ENCODE measurements around the gene MED26. TPM values are rescaled to one million over a fixed set of nuclear protein-coding genes. Genes with fewer than 3 reads are reported as not detected.

The MED26 gene
- total RNA-seq, 1 donor from 2014 or later, result 3.5 TPM

DNA sequence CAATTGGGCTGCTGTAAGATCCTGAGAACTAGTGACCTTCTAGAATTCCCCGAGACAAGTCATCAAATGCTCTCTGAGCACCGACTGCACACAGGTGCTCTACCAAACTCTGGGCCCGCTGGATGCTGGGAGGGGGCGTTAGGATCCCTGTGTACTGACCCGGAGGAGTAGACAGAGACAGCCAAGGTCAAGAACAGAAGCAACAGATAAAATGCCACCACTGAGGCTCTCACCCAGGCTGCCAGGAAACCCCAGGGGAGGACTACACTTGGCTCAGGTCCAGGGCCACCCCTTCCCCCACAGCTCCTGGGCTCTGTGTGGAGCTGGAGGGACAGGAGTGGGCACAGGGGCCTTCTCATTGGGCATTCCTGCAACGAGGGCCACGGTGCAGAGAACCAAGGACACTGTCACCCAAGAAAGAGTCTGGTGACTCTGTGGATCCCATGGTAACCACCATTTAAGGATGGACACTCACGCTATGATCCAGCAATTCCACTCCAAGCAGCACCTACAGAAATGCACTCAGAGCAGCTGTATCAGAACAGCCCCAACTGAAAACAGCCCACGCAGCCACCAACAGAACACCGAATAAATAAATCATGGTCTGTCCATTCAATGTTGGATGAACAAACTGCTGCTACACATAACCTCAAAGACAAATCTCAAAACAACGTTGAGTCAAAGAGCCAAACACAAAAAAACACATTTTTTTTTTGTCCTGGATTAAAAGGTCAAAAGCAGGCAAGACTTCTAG, 39.0 kb downstream of the MED26 start:
- intact Hi-C loops (cut with DNase I), result no loop called here
- Histone ChIP-seq H3K4me1 (peaks cover 6 to 32% of the 10 kb centered on the region in 2 donors), H3K9me3 (no peaks in the 10 kb centered on the region), H3K27ac (peak overlapping the region in 1 of 2 donors; percentile 20), H3K36me3 (no peaks in the 10 kb centered on the region), H3K4me3 (no peak overlapping the region), H3K27me3 (no peaks in the 10 kb centered on the region)
- DNase-seq (ENCODE audit: low spot score in 2 of 2), result no peak
- TF ChIP-seq CTCF (IDR thresholded peaks at IDR 0.05), result no peak

- TF ChIP-seq CTCF (IDR thresholded peaks at IDR 0.05), result no peak
- DNase-seq (ENCODE audit: low spot score in 2 of 2), result no peak
- H3K4me1 ChIP-seq, result peaks cover 10 to 41% of the 10 kb centered on the region in 2 donors
- peak overlapping the region; percentile 32 to 45 for H3K4me3 ChIP-seq
- H3K27me3 ChIP-seq, result no peaks in the 10 kb centered on the region
- H3K36me3 ChIP-seq, result no peaks in the 10 kb centered on the region
- H3K27ac ChIP-seq, result peak overlapping the region; percentile 20 to 37
- H3K9me3 ChIP-seq, result no peaks in the 10 kb centered on the region
- intact Hi-C loops (cut with DNase I), result no loop called here
These were observed 39.9 kb downstream of the MED26 start for GRCh38 chr19:16587833-16588823.

GRCh38 chr19:16586991-16587832, 40.8 kb downstream of the MED26 start:
- Histone ChIP-seq H3K4me3 (peak overlapping the region; percentile 32 to 45), H3K27ac (peak overlapping the region in 1 of 2 donors; percentile 37), H3K27me3 (no peaks in the 10 kb centered on the region), H3K9me3 (no peaks in the 10 kb centered on the region), H3K4me1 (peaks cover 10 to 42% of the 10 kb centered on the region in 2 donors), H3K36me3 (no peaks in the 10 kb centered on the region)
- DNase-seq (ENCODE audit: low spot score in 2 of 2), result peak in 1 of 2 donors; percentile 77
- intact Hi-C loops (cut with DNase I), result no loop called here
- no peak for TF ChIP-seq CTCF (IDR thresholded peaks at IDR 0.05)

DNA sequence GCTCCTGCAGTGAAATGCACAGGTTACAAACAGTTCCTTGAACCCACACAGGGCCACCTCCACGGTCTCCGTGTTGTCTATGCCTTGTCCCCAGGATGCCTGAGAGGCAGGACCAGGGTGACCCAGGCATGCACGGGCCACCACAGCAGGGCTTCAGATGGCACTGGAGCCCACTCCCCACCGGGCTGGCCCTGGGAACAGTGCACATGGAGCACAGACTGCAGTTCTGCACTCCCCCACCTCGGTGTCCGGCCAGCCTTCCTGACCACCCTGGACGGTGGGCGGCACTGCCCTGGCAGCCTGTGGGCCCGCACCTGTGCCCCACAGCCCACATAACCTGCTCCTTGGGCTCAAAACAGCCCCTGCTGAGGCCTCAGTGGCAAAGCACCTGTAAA, 41.5 kb downstream of the MED26 start:
- Histone ChIP-seq H3K9me3 (no peaks in the 10 kb centered on the region), H3K27ac (no peak overlapping the region), H3K36me3 (peaks cover 0 to 6% of the 10 kb centered on the region in 2 donors), H3K27me3 (no peaks in the 10 kb centered on the region), H3K4me3 (no peak overlapping the region), H3K4me1 (peaks cover 13 to 42% of the 10 kb centered on the region in 2 donors)
- no peak for DNase-seq (ENCODE audit: low spot score in 2 of 2)
- TF ChIP-seq CTCF (IDR thresholded peaks at IDR 0.05), result no peak
- intact Hi-C loops (cut with DNase I), result no loop called here

Data from ascending aorta (tissue), 2 donors.